ENCODE measurements around the gene CFAP68.

Gene CFAP68

DNA sequence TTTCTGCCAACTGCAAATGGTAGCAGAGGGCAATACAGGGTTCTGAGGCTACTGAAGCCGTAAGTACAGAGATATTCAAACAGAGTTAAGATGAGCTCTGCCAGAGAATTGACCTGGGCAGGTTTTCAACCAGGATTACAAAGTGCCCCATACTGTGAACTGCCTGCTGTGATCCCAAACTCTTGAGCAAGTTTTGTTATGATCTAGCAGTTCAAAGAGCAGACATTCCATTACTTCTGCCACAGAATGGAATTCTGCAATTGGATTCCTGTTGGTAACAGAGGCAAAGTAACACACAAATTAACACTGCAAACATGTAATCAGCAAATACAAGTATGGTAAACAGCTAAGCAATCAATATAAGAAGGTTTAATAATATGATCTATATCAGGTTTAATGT is 39.2 kb upstream of the CFAP68 start:
- Histone ChIP-seq H3K4me2 (no peak overlapping the region), H3K4me3 (IDR thresholded peaks at IDR 0.05; ENCODE audit: insufficient read depth, low read depth, low read length) (no peak overlapping the region), H3K4me1 (ENCODE audit: low read depth, poor library complexity, severe bottlenecking) (peaks cover 41% of the 10 kb centered on the region), H4K20me1 (ENCODE audit: insufficient read depth) (no peaks in the 10 kb centered on the region), H3K79me2 (ENCODE audit: insufficient read depth, low read depth) (no peaks in the 10 kb centered on the region), H3K27me3 (ENCODE audit: insufficient read depth, low read depth) (no peaks in the 10 kb centered on the region), H3K9ac (no peak overlapping the region), H3K27ac (no peak overlapping the region), H3K36me3 (ENCODE audit: insufficient read depth) (no peaks in the 10 kb centered on the region), H2AFZ (ENCODE audit: low read depth) (no peak overlapping the region)
- TF ChIP-seq CTCF (conservative IDR thresholded peaks at IDR 0.05; ENCODE audit: low read depth, low read length), result no peak

- H3K79me2 ChIP-seq (ENCODE audit: insufficient read depth, low read depth), result no peaks in the 10 kb centered on the region
- 0 out of 2 replicates have a peak overlapping the region, but pooled peaks have one; percentile 1 for H3K4me2 ChIP-seq
- no peak overlapping the region for H3K27ac ChIP-seq
- H4K20me1 ChIP-seq (ENCODE audit: insufficient read depth), result no peaks in the 10 kb centered on the region
- H3K36me3 ChIP-seq (ENCODE audit: insufficient read depth), result no peaks in the 10 kb centered on the region
- peak; percentile 91 for TF ChIP-seq CTCF (conservative IDR thresholded peaks at IDR 0.05; ENCODE audit: low read depth, low read length)
- no peak overlapping the region for H3K4me3 ChIP-seq (IDR thresholded peaks at IDR 0.05; ENCODE audit: insufficient read depth, low read depth, low read length)
- no peak overlapping the region for H2AFZ ChIP-seq (ENCODE audit: low read depth)
- no peaks in the 10 kb centered on the region for H3K27me3 ChIP-seq (ENCODE audit: insufficient read depth, low read depth)
- H3K9ac ChIP-seq, result no peak overlapping the region
- H3K4me1 ChIP-seq (ENCODE audit: low read depth, poor library complexity, severe bottlenecking), result peaks cover 31% of the 10 kb centered on the region
These were observed 37.8 kb upstream of the CFAP68 start for GRCh38 chr11:111841370-111842053.

- no peak overlapping the region for H3K4me3 ChIP-seq (IDR thresholded peaks at IDR 0.05; ENCODE audit: insufficient read depth, low read depth, low read length)
- no peaks in the 10 kb centered on the region for H4K20me1 ChIP-seq (ENCODE audit: insufficient read depth)
- no peaks in the 10 kb centered on the region for H3K79me2 ChIP-seq (ENCODE audit: insufficient read depth, low read depth)
- TF ChIP-seq CTCF (conservative IDR thresholded peaks at IDR 0.05; ENCODE audit: low read depth, low read length), result no peak
- no peaks in the 10 kb centered on the region for H3K27me3 ChIP-seq (ENCODE audit: insufficient read depth, low read depth)
- peaks cover 24% of the 10 kb centered on the region for H3K4me1 ChIP-seq (ENCODE audit: low read depth, poor library complexity, severe bottlenecking)
- no peak overlapping the region for H3K27ac ChIP-seq
- H3K4me2 ChIP-seq, result no peak overlapping the region
- no peaks in the 10 kb centered on the region for H3K36me3 ChIP-seq (ENCODE audit: insufficient read depth)
- no peak overlapping the region for H3K9ac ChIP-seq
- H2AFZ ChIP-seq (ENCODE audit: low read depth), result no peak overlapping the region
These were observed 35.7 kb upstream of the CFAP68 start for GRCh38 chr11:111843661-111844060.

DNA sequence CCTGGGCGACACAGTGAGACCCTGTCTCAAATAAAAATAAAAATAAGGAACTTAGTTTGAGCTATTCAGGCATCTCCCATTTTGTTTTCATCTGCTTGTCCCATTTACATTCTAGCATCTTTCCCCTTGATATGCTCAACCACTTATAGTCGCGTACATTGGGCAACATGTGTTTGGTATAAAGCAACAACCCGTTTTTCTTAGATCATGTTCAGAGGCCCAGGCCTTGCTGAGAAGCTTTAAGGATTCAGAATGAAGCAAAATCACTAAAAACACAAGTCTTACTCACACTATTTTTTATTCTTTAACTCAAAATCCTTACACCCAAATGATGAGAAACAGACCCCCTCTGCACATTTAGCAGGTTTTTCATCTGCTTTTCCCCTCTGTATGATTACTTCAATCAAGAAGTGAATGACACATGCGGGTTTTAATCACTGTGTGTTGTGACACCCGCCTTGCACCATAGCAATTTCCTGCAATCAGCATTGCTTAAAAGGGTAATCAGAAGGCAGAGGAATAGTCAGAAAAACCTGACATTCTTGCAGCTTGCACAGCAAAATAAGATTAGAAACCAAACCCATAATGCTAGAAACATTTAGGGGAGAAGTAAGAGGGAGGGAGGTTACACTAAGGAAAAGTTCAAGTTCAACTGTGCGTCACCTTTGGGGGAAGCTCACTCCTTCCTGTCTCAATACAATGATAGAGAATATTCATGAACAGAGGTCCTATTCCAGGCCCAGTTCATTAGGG is 33.9 kb upstream of the CFAP68 start:
- H3K4me1 ChIP-seq (ENCODE audit: low read depth, poor library complexity, severe bottlenecking), result peaks cover 14% of the 10 kb centered on the region
- no peaks in the 10 kb centered on the region for H3K36me3 ChIP-seq (ENCODE audit: insufficient read depth)
- H4K20me1 ChIP-seq (ENCODE audit: insufficient read depth), result no peaks in the 10 kb centered on the region
- H2AFZ ChIP-seq (ENCODE audit: low read depth), result no peak overlapping the region
- TF ChIP-seq CTCF (conservative IDR thresholded peaks at IDR 0.05; ENCODE audit: low read depth, low read length), result no peak
- no peak overlapping the region for H3K9ac ChIP-seq
- H3K4me2 ChIP-seq, result no peak overlapping the region
- no peaks in the 10 kb centered on the region for H3K79me2 ChIP-seq (ENCODE audit: insufficient read depth, low read depth)
- H3K4me3 ChIP-seq (IDR thresholded peaks at IDR 0.05; ENCODE audit: insufficient read depth, low read depth, low read length), result no peak overlapping the region
- H3K27ac ChIP-seq, result no peak overlapping the region
- no peaks in the 10 kb centered on the region for H3K27me3 ChIP-seq (ENCODE audit: insufficient read depth, low read depth)
